GM21390 (cell line): ENCODE results near the gene ZNF415.
"Not testable (repeated sequence)": the region's sequence is repeated elsewhere in the genome, so short reads cannot be mapped to it uniquely, and the experiment has no call there.

Source experiments
- ATAC-seq: cut with Tn5 transposase; IDR thresholded peaks from one replicate; pipeline ENCODE4 v1.9.1; 2021; ENCODE audit not compliant: unreplicated experiment

Gene ZNF415

DNA sequence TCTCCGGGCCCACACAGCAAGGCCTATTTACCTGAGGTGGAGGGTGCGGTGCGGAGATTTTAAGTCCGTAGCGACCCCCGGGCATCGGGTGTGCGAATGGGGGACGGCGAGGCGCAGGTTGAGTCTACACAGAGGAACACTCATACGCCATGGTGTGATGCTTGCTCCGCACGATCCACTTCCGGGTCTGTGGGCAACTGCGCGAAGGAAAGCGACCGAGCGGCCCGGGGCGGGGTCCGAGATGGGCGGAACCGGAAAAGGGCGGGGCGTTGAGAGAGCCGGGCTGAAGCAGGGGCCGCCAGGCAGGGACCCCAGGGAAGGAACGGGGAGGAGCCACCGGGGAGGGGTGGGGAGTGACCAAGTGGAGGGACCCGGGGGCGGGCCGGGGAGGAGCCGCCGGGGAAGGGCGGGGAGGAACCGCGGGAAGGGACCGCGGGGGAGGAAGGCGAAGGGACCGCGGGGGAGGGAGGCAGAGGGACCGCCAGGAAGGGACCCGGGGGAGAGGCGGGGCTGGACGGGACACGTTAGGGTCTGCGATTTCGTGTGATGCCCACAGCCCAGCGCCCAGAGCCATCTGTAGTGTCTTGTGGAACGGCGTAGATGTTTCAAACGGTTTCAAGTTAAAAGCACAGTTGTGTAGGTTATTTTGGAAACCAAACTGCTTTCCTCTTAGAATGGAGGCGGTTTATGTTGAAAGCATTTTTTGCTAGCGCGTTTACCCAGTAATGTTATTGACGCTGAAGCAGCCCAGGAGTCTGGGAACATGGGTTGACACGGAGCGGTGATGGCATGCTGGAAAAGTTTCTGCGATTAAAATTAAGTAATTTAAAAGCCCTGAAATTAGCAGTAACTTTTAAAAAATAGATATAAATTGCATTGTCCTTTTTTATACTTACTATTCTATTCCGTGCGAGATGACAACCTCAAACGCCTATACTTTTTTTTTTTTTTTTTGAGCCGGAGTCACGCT, 29.2 kb downstream of the ZNF415 start, which contains the start of gene ZNF160:
Gene ZNF160, minus strand, starts transcription at position 189 of the 970 bp plus-strand sequence. CDS start 17,146 bp downstream, outside the sequence.
- ATAC-seq = peak; percentile 92

DNA sequence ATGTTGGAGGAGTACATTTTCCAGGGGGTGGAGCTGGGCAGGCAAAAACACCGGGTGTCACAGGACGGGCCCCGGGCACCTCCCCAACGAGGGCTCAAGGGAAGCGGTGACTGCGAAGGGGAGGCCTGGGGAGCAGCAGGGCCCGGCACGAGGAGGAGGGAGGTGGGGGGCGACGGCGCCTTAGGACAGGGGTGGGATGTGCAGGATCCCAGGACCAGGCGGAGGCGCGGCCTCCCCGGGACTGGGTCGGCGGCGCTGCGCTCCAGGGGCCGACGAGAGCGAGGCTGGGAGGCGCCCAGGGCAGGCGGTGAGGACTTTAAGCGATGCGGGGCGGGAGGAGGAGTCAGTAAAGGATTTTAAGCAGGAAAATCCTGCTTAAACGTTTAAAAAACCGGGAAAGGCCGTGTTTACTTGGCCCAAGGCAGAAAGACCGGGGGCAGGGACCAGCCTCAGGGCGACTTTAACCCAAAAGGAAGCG, 29.9 kb downstream of the ZNF415 start:
- peak; percentile 19 for ATAC-seq

DNA sequence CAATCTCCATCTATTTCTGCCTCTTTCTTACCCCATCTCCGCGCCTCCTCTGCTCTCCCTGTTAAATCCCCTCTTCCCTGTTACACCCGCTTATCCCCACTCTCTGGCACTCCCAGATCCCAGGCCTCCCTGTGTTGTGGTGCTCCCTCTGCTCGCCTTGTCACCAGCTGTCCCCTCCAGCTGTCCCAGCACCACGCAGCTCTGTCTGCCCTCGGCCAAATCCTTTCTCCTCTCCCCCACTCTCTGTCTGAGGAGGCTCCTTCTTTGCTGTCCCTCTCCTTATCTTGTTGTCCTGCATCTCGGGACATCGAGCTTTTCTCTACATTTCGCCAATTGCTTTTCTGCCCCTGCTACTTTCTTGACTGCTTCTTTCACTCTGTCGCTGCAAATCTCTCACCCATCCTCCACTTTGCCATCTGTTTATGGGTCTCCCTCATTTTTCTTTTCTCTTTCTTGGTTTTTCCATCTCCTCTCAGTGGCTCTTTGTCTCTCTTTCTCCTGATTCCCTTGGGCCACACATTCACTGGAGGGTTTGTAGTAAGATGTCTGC, 30.4 kb downstream of the ZNF415 start:
- ATAC-seq = no peak

DNA sequence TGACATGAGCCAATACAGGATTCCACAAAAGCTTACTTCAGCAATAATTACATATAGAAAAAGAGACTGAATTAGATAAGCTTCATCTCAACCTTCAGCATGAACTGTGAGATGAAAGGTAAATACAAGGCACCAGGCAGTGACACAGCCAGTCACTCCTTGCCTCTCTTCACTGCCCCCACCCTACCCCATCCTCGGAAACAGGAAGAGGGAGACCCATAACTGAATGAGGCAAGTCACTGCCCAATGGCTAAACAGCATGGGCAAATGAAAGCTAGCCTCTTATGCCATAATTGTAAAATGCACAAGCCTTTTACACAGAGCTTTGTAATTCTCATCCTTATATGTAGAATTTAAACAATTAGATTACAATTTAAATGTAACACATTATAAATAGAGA, 31.2 kb downstream of the ZNF415 start:
- ATAC-seq = no peak

DNA sequence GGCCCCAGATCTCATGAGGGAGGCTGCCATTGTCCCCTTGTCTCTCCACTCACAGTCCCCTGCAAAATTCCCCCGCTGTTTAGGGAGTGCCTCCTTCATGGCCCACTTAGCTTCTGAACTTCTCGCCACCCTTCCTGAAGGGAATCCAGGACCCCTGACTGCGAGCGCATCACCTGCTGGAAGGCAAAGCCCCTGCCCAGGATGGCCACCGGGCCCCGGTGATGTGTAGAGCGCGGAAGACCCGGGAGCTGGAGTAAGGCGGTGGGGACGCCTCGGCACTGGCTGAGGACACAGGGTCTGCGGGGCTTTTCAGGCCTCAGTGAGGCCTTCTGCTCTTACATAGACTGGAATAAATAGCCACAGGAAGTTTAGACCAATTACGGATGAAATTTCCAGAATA, 34.1 kb downstream of the ZNF415 start:
- ATAC-seq = not testable (repeated sequence)

DNA sequence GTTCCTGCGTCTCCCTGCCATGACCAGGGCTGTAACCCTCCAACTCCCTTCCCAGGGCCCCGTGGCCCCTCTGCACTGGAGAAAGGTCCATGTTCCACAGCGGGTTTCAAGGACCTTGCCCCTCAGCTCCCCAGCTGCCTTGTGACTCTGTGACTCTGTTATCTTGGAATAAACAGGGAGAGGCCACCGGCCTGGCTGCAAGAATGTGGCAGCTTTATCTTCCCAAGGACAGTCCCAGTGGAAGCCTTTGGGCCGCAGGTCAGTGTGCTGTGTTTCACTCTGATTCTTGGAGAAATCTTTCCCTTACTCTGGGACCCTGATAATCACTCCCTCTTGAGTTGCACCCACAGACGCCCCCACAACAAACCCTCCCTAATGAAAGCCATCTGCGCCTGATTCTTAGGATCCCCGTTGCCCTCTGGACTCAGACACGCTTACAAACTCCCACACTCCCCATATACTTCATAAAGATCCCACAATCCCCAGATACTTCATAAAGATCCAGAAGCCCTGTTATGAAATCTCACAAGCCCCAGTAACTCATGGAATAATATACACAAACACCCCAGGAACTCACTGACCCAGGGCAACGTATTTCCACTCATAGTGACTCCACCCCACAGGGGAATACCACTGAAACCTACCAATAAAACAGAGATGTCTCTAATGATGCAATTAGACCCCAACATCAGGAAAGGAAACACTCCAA, 35.6 kb downstream of the ZNF415 start:
- not testable (repeated sequence) for ATAC-seq

DNA sequence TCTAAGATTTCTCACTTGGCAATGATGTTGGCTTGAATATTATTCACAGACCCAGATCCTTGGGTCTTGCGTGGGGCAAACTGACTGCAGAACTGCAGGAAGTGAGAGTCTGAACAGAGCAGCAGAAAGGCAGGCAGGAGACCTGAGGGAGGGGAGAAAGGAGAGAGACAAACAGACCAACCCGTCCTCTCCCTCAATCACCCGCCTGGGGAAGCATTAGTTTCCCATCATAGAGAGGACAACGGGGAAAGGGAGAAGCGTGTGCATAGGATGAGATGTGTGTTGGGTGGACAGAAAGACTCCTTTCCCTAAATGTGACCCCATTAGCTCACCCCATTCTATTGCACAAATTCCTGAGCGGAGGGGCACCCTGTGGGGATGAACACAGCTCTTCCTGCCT, 36.1 kb downstream of the ZNF415 start:
- ATAC-seq = not testable (repeated sequence)

DNA sequence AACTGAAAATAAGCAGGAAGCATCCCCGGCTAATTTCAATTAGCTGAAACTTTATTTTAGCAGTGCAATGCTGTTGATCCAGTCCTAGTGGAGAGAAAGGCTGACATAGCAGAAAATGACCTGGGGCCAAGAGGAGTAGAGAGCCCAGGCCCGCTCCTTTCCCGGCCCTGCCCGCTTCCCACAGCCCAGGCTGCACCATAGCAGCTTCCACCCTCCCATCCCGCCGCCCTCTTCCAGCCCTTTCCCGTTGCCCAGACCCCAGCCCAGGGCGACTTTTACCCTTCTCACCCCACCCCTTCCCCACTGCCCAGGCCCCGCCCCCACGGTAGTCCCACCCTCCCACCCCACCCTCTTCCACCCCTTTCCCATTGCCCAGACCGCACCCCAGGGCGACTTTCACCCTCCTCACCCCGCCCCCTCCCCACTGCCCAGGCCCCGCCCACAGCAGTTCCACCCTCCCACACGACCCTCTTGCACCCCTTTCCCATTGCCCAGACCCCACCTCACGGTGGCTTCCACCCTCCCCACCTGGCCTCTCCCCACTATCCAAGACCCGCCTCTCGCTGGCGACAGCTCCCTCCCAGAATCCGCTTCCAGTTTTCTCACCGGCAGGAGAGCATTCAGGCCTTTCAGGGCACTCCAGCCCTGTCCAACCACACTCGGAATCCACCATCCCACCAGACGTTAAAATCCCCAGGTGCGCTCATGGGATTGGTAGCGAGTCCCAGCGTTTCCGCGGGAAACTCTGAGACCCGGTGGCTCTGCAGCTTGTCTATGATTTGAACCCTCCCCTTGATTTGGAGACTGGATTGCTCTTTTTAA, 37.7 kb downstream of the ZNF415 start:
- no peak for ATAC-seq

DNA sequence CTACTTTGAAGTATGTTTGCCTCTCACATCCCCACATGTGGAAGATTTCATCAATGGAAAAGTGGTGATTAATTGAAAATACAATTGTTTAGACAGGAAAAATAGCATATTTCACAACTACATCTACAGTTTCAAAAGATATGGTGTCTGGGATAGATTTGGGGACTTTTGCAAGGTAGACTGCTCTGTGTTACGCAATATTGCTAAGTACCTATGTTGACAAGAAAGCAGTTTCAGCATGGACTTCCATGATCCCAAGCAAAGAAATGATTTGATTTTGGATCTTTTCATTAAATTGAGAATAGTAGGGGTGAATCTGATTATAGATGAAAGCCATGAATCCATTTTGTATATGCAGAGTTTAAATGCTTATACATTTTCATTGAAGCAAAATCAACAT, 40.0 kb downstream of the ZNF415 start:
- no peak for ATAC-seq

DNA sequence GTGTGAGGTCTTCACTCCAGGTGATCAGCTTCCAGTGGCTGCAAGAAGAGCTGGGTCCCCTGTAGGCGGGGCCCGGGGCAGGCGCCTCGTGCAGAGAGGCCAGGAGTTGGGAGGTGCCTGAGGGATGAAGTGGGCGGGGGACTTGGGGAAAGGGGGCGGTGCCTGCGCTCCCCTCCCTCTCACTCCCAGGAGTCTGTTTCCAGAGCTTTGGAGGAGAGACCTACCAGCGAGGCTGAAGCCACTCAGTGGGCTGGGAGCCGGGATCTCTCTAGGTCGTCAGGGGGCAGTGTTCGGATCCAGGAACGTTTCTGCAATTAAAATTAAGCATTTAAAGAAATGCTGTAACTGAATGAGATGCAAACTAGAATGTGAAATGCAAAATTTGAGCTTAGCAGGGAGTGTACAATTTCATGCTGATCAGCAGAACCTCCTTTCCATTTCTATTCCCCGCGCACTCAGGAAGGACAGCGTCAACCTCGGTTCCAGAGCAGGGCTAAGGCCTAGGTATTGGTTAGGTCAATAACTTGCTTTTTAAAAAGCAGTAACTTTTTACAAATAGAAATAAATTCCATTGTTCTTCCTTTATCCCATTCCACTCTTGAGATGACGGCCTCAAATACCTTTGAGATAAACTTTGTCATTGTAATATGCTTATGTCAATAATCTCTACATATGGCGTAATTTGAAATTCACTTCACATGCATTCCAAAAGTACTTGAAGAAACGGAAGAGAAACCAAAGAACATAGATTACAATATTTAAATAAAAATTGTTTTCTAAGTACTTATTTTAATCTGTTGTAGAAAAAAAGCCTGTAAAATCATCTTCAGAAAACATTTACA, 41.1 kb downstream of the ZNF415 start:
- ATAC-seq = no peak

DNA sequence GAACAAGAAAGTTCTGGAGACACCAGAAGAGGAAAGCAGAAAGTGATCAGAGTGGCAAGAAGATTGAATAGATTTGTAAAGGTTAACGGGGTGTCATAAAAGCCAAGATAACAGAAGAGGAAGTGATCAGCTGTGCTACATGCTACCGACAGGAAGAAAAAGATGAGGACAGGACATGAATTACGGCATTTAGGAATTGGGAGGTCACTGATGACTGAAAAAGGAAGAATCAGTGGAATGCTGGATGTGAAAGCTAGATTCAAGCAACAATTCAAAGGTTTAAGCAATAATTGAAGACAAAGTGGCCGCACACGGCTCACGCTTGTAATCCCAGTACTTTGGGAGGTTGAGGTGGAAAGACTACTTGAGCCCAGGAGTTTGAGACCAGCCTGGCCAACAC, 44.6 kb downstream of the ZNF415 start:
- ATAC-seq = no peak

DNA sequence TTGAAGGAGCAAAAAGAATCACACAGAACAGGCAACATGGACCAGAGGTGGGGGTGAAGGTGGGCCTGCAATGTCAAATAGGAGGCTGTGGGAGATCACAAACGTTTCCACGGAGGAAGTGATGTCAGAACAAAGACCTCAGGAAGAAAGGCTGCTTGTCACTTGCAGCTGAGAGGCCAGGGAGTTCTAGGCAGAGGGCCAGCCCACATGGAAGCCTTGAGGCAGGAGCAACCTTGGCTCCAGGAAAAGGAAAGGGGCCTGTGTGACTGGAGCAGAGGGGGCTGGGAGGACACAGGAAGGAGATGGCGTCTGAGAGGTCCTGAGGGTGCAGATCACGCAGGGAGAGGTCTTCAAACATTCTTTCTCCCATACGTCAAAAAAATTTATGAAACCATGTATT, 45.8 kb downstream of the ZNF415 start:
- no peak for ATAC-seq

DNA sequence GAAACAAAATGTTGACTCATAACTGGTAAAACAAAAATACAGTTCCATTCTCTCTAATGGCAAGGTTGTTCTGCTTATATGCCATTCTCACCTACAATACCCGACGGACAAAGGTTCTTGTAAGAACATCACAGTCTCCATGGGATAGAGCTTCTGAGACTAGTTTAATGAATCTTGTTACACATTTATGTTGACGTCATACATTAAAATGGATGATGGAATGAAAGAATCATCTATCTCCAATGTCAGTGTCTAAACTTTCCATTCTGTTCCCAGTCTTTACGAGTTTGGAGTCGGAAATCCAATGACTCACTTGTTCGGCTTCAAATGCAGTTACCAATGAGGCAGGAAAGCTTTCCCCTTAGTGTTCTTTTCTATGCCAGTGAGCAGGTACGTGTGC, 47.2 kb downstream of the ZNF415 start:
- ATAC-seq = no peak

DNA sequence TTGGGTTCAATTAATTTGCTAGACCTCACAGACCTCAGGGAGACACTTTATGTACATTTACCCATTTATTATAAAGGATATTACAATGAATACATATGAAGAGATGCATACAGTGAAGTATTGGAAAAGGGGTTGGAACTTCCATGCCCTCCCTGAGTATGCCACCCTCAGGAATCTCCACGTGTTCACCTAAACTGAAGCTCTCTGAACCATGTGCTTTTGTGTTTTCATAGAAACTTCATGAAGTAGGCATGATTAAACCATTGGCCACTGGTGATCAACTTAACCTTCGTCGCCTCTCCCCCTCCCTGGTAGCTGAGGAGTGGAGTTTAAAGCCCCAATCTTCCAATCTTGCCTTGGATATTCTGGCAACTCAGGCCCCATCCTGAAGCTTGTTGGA, 49.8 kb downstream of the ZNF415 start:
- ATAC-seq = no peak

DNA sequence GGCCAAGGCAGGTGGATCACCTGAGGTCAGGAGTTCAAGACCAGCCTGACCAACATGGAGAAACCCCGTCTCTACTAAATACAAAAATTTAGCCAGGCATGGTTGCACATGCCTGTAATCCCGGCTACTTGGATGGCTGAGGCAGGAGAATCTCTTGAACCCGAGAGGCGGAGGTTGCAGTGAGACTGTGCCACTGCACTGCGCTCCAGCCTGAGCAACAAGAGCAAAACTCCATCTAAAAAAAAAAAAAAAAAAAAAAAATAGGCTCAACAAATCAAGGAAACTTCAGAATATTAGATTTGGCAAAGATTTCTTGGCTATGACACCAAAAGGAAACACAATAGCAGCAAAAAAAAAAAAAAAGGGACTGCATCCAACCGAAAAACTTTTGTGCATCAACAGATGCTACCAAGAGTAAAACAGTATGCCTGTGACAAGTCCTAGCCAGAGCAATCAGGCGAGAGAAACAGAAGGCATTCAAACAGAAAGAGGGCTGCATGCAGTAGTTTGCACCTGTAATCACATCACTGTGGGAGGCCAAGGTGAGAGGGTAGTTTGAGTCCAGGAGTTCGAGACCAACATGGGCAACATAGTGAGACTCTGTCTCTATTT, 53.3 kb downstream of the ZNF415 start:
- ATAC-seq = no peak

DNA sequence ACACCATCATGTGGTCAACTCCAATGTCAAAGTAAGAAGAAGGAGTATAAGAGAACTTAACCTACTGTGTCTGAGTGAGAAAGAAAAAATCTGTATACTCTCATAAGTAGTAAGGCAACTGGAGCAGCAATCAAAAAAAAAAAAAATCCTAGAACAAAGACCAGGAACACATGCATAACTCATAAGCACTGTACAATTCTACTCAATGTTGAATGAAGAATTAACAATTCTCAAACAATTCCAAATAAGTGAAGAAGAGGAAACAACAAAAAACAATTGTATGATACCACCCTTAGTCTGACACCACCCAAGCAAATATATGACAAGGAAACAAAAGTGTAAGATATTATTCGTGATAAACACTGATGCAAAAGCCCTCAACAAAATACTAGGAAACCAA, 54.0 kb downstream of the ZNF415 start:
- ATAC-seq = no peak

DNA sequence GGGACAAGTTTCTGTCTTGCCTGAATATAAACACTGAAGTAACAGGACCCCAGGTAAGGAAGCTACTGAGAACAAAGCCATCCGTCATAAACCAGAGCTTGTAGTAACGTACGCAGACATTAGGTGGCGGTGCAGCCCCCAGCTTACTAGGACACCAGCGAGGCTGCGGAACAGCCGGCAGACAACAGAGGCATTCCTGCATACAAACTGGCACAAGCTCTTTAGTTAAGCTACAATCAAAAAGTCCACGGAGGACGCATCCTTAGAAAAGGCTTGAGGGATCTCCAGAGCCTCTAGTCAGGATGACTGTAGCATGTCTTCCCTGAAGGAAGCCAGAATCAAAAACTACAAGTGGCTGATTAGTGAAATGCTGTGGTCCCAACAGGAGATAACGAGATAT, 55.7 kb downstream of the ZNF415 start:
- no peak for ATAC-seq

DNA sequence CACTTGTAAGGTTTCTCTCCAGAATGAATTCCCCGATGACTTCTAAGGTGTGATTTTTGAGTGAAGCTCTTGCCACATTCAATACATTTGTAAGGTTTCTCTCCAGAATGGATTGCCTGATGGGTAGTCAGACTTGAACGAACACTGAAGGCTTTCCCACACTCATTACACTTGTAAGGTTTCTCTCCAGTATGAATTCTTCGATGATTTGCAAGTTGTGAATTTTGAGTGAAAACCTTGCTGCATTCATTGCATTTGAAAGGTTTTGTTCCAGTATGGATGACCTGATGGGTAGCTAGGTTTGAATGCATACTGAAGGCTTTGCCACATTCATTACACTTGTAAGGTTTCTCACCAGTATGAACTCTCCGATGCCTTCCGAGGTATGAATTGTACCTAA, 63.9 kb downstream of the ZNF415 start:
- no peak for ATAC-seq

DNA sequence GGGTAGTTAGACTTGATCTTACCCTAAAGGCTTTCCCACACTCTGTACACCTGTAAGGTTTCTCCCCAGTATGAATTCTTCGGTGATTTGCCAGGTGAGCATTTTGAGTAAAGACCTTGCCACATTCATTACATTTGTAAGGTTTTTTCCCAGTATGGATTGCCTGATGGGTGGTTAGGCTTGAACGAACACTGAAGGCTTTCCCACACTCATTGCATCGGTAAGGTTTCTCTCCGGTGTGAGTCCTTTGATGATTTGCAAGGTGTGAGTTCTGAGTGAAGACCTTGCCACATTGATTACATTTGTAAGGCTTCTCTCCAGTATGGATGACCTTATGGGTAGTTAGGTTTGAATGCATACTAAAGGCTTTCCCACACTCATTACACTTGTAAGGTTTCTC, 64.5 kb downstream of the ZNF415 start:
- no peak for ATAC-seq
